Tongue (tissue), 2 donors: ENCODE data around the gene AFG3L2. TPM values are rescaled to one million over a fixed set of nuclear protein-coding genes. Genes with fewer than 3 reads are reported as not detected.
"Not testable (repeated sequence)": the region's sequence is repeated elsewhere in the genome, so short reads cannot be mapped to it uniquely, and the experiment has no call there.

ENCODE experiments used
- DNase-seq: peaks from one replicate; pipeline ENCODE4 v3.0.0-alpha.2; 2015
- total RNA-seq: library from RNA; depleted of rRNA; stranded (reverse); fragments of >200 nt; gene quantifications from one replicate; pipeline ENCODE4 v1.2.3, GENCODE V29; 2014

The AFG3L2 gene
- total RNA-seq = 82.7 TPM

DNA sequence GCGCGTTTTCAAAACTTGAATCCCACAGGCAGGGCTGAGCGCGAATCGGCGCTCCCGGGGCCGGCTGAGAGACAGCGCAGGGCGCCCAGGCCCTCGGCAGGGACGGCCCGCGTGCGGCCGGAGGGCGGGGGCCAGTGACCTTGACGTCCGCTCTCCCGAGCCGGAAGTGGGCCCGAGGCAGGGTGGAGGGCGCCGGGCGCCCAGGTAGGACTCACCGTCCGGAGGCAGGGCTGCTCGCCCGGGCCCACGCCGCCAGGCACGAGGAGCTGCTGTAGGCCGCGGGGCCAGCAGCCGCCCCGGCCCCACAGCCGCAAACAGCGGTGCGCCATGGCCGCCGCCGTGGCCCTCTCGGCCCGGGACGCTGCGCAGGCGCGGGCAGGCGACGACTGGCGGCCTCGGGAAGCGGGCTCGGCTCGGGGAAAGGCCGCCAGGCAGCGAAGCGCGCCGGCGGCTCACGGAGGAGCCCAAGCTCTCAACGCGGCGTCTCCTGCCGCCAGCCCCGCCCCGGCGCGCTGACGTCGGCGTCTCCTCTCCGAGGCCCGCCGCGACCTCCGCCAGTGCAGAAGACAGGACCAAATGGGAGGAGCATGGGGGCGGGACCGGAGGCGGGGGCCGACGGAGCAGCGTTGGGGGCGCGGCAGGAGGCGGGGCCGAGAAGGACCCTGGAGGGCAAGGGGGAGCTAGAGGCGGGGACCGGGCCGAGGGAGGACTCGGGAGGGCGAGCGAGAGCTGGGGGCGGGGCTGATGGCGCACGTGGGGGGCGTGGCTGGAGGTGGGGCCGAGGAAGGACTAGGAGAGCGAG, at the start of gene AFG3L2:
Gene AFG3L2 (minus strand): TSS at position 474 of the 802 bp plus-strand sequence. CDS start 145 bp downstream, at position 329.
- DNase-seq = peak; percentile 100

- no peak for DNase-seq
Measured at GRCh38 chr18:12424252-12424651, 47.2 kb upstream of the AFG3L2 start.

- DNase-seq = peak; percentile 25
Measured at GRCh38 chr18:12423820-12424219, 46.8 kb upstream of the AFG3L2 start.

DNA sequence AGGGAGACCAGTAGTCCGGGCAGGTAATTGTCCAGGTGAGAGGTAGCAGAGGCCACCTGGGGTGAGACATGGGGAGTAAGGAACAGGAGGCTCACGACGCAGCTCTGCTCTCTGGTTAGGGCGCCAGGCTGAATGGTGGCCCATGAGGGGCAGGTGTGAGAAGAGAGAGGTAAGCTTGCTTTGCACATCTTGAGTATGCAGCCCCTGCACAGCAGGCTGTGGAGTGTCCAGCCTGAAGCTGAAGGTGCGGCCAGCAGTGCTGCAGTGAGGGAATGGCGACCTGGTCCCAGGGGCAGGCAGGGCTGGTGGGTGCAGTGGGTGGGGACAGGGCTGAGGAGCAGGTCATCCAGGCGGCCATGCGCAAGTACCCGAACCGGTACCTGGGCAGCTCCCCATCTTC, 46.4 kb upstream of the AFG3L2 start:
- no peak for DNase-seq

DNA sequence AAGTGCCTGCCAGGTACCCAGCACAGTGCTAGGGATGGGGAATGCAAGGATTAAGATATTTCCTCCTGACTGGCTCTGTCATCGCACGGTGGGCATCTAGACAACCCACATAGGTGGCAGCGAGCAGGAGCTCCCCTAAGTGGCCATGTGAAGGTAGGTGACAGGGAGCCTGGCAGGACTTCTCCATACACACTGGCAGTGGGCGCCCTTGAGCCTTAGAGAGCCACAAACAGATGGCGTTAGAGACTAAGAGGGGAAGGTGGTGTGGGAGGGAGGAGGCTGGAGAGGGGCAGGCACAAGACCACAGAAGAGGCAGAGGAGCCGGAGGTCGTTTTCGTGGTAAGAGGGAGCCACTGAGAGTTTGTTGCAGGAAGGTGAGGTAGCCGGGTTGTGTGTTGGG, 45.9 kb upstream of the AFG3L2 start:
- no peak for DNase-seq

DNA sequence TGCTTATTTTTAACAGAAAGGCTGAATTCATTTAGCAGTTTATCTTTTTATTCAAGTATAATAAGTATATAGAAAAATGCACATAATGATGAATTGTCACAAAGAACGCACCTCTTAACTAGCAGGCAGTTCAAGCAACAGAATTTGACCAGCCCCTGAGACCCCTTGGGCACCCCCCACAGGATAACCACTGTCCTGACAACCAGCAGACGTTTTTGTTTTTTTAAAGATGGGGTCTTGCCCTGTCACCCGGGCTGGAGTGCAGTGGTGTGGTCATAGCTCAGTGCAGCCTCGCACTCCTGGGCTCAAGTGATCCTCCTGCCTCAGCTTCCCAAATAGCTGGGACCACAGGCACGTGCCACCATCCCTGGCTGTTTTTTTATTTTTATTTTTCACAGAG, 44.7 kb upstream of the AFG3L2 start:
- DNase-seq = no peak

GRCh38 chr18:12420821-12421421, 43.9 kb upstream of the AFG3L2 start:
- DNase-seq = peak; percentile 69

- DNase-seq = no peak
Measured at GRCh38 chr18:12417687-12418086, 40.7 kb upstream of the AFG3L2 start.

GRCh38 chr18:12416098-12416729, 39.2 kb upstream of the AFG3L2 start:
- DNase-seq = no peak

- no peak for DNase-seq
Measured at GRCh38 chr18:12411456-12411855, 34.4 kb upstream of the AFG3L2 start.

- DNase-seq = not testable (repeated sequence)
Measured at GRCh38 chr18:12410747-12411146, 33.7 kb upstream of the AFG3L2 start.

GRCh38 chr18:12410081-12410481, 33.1 kb upstream of the AFG3L2 start:
- peak; percentile 74 for DNase-seq

DNA sequence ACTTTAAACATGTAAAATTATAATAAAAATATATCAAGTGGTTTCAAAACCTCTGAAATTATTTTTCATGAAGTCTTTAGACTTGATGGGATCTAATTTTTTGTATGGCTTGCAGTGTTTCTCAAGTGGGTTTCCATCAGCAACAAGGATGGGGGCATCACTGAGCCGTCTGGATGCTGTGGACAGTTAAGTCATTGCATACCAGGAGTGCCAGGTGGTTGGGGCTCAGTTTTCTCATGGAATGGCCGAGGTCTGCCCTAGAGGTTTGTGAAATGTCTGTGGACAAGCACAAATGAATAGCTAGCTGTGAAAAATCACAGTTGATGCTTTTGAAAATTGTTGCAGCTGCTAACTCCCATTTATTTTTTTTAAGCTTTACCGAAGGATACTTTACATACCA, 32.4 kb upstream of the AFG3L2 start:
- peak; percentile 80 for DNase-seq

DNA sequence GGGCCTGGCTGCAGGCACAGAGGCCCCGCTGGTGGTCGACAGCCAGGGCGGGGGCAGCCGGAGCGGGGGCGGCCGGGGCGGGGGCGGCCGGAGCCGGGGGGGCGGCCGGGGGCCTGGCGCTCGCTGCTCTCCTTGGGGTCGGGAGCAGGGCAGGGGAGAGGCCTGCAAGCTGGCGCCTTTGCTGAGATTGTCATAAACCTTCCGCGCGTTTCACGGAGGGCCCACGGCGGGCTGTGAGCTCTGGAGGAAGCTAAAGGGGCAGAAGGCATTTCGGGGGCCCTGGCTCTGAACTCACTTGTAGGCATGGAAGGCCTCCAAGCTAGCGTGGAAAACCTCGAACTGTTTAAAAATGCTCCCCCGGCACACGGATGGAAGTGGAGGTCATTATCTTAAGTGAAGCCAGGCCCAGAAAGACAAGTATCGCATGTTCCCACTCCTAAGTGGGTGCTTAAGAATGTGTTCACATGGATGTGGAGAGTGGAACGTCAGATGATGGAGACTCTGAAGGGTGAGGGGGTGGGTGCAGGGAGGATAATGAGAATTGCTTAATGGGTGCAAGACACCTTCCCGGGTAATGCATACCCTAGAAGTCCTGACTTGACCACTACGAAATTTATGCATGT, 31.3 kb upstream of the AFG3L2 start:
- no peak for DNase-seq

DNA sequence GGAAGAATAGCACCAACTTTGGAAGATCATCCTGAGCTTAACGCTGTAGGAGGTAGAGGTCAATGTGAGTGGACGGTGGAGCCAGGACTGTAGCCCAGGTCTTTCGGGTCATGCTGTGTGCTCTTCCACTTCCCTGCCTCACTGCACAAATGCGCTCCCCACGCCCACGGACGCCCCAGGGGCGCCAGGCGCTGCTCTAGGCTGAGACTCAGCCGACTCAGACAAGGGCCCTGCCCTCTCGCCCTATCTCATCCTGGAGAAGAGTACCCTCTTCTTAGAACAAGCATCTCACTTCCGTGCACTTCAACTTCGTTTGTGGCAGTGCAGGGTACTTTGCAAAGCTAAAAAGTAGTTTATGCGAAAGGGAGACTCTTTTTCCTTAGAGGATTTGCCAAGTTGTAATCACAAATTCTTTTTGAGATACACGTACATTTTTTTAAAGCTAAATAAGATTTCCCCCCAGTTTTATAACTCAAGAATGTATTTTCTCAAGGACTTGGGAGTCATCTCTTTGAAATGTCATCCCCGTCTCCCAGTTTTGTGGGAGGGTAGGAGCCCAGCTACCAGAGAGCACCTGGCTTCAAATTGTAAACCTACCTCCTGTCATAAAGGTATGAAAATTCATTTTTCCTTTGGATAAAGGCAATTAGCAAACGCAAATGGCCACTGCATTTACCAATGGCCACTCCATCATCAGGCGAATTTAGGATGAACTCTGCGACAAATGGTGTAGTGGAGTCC, 29.5 kb upstream of the AFG3L2 start:
- DNase-seq = no peak

DNA sequence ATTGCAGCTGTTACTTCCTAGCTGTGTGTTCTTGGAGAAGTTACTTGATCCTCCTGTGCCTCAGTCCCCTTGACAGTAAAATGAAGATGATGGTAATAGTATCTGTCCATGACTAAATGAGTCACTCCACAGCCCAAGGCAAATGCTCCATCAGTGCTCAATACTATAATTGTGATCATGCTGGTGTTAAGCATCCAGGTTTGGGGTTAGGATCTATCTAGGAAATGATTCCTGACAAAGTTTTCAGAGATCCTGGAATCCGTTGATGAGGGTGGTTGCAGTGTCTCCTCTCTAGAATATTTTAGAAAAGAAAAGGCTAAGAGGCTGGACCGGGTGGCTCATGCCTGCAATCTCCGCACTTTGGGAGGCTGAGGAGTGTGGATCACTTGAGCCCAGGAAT, 28.0 kb upstream of the AFG3L2 start:
- DNase-seq = no peak

- DNase-seq = no peak
Measured at GRCh38 chr18:12403601-12404506, 26.8 kb upstream of the AFG3L2 start.

GRCh38 chr18:12401881-12402280, 24.9 kb upstream of the AFG3L2 start:
- no peak for DNase-seq

- DNase-seq = no peak
Measured at GRCh38 chr18:12399231-12399630, 22.2 kb upstream of the AFG3L2 start.

DNA sequence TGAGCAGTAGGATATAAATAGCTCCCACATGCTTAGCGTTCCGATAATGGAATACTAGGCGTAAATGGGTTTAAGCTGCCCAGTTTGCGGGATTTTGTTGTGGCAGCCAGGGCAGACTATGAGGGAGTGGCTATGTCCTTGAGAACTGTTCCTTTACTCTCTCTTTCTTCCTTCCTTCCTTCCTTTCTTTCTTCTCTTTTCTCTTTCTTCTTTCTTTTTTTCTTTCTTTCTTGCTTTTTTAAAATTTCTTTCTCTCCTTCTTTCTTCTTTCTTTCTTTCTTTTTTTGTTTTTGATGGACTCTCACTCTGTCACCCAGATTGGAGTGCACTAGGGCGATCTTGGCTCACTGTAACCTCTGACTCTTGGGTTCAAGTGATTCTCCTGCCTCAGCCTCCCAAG, 21.6 kb upstream of the AFG3L2 start:
- DNase-seq = no peak

DNA sequence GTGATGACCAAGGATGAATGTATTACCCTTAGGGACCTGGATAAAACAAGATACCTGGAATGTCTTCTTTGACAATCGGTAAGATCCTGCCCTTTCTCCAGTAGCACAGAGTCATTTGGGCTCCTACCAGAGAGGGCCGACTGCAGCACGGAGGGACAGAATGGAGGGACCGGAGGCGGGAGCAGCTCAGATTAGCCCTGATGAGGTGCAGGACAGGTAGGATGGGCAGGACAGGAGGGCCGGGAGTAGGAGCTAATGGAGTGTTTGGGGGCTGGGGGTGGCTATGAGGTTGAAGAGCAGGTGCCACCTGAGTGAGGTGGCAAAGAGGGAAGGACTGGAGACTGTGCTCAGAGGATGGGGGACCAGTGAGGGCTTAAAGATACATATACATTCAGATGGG, 20.8 kb upstream of the AFG3L2 start:
- no peak for DNase-seq
